ENCODE data around the gene RNU1-1.
"Not testable (repeated sequence)": the region's sequence is repeated elsewhere in the genome, so short reads cannot be mapped to it uniquely, and the experiment has no call there.

RNU1-1 gene

GRCh38 chr1:16514107-16515055 lies at the start of gene RNU1-1:
Gene RNU1-1 (minus strand): TSS chr1:16514285.
- peak; percentile 63 for DNase-seq

DNA sequence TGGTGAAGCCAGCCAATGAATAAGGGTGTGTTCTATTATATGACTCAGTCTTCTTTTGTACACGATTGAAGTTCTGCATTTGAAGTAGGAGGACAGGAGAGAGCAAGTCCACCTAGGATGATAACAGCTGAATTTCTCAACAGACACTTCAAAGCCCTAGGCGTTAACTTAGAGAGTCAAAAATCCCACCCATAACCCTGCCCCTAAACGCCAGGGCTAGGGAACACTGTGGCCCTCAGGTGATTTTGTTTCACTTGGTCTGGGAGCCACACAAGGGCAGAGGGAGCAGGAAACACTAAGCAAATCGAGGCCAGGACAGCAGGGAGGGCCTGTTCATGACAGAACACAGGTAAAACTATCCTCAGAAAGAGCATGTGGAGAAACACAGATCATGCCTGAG lies 47.0 kb upstream of the RNU1-1 start:
- not testable (repeated sequence) for DNase-seq

GRCh38 chr1:16560498-16560897 lies 46.4 kb upstream of the RNU1-1 start:
- DNase-seq: not testable (repeated sequence)

GRCh38 chr1:16559688-16560087 lies 45.6 kb upstream of the RNU1-1 start:
- DNase-seq: not testable (repeated sequence)

- not testable (repeated sequence) for DNase-seq
Measured at GRCh38 chr1:16557034-16557433, 42.9 kb upstream of the RNU1-1 start.

DNA sequence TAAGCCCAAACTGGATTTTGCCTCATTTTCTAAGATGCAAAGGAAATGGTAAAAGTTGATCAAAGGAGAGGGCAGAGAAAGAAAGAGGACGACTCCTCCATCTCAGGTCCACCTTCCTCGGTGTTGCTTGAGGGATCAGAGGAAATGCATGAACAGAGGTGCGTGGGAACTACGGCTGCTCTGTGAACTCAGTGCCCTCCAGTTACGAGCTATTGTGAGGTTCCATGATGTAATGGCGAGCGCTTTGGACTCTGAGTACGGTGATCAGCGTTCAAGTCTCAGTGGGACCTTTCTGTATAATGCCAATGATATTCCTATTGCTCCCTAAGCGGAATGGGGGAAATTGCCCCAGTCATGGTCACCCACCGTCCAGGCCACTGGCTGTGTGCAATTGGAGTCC lies 39.2 kb upstream of the RNU1-1 start:
- DNase-seq: not testable (repeated sequence)

DNA sequence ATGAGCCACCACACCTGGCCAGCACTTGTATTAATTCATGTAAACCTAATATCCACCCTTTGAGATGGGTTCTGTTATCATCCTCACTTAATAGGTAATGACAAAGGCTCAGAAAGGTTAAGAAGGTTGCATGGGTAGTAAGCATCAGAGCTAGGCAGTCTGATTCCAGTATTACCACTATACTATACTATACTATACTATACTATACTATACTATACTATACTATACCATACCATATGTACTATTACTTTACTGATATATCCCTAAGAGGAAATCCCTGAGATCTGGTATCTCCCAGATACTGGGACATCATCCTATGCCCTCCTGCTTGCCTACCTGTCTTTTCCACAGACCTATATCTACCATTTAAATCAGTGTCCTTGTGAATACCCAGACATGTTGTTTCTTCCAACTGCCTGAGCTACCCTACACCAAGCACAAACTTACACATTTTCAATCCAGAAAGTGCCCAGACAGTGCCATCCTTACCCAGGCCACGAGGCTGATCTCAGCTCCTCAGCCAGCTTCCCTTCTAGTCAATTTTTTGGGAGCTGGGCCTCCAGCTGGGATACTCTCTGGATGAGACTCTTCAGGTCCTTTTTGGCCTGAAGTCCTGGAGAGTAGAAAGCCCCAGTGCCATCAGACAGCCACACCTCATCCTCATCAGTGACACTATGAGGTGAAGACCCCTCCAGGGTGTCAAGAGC lies 36.3 kb upstream of the RNU1-1 start:
- DNase-seq: not testable (repeated sequence)

GRCh38 chr1:16549545-16549944 lies 35.5 kb upstream of the RNU1-1 start:
- DNase-seq: not testable (repeated sequence)

DNA sequence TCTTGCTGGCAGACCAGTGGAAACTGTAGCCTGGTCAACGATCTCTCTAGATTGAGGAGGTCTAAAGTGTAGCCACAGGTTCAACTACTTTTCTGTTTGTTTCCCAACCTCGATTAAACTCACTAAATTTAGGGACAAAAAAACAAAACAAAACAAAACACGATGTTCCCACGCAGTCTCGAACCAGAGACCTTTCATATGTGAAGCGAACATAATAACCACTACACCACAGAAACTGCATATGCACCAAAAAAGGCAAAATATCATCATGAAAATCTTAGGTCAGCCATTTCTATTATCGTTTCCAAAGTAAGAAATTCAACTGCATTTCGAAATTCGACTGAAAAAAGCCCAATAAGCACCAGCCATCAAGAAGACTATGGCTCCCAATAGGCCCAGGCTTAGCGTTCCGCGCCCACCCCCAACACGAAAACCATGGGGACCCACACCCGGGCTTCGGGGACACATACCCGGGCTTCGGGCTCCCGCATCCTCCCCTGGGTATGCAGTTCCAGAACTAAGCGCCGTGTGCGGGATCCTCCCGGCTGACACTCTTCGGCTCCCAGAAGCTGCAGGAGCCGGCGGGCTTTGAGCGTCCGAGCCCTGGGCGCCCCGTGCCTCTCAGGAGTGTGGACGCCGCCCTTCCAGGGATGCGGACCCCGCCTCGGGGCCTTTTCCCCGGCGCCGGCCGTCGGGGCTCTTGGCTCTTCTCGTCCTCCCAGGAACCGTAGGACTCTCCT lies 33.6 kb upstream of the RNU1-1 start:
- DNase-seq: not testable (repeated sequence)

DNA sequence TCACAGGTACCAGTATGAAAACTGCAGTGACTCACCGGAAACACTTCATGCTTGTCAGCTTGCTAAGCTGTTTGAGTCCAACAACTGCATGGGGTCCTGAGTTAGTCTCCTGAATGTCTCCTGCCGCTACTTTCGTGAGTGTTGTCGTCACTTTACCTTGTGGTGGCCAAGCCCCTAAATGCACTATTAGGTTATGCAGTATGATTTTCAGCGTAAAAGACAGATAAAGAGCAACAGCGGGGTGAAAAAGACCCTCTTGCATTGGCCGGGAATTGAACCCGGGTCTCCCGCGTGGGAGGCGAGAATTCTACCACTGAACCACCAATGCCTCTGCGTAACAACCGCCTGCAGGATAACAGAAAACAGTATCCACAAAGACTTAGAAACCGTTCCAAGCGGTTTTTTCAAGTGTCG lies 31.6 kb upstream of the RNU1-1 start:
- not testable (repeated sequence) for DNase-seq

DNA sequence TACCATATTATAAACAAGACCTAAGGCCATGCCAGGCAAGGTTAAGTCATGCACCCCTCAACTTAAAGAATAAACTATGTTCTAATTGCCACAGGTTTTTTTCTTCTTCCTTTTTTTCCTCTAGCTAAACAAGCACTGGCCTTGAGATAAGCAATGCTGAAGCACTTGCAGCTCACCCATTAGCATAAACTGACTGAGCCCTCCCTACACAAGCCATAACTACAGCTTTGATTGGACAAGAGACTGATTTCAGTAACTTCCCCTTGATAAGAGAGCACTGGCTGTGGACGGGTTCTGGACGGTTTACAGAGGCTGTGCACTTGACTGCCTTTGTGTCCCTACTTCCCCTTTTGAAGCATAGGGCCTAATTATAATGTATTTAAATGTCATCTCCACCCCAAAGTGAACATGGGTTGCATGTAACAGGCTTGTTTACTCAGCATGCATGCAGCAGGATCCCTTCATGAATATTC lies 26.4 kb upstream of the RNU1-1 start:
- DNase-seq: not testable (repeated sequence)

DNA sequence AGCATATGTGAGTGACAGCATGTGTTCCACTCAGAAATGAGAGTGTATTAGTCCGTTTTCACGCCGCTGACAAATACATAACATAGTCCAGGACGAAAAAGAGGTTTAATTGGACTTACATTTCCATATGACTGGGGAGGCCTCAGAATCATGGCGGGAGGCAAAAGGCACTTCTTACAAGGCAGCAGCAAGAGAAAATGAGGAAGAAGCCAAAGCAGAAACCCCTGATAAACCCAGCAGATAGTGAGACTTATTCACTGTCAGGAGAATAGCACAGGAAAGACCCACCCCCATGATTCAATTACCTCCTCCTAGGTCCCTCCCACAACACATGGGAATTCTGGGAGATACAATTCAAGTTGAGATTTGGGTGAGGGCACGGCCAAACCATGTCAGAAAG lies 23.4 kb upstream of the RNU1-1 start:
- not testable (repeated sequence) for DNase-seq

- DNase-seq: not testable (repeated sequence)
Measured at GRCh38 chr1:16536796-16537195, 22.7 kb upstream of the RNU1-1 start.

DNA sequence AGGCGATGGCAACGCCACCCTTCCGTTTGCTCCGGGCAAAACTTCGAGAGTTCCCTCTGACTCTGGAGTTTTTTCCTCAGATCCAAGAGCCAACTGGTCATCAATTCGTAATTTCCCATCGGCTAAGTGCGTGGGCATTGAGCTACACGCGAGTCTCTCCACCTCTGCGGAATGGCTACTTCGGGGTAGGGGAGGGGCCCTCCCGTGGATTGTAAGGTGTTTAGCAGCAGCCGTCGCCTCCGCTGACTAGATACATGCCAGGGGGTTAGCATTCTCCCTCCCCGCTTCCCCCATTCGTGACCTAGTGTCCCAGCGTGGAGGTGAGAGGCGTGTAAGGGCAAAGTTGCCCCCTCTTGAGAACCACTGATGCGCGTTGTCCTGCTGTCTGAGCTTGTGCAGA lies 21.8 kb upstream of the RNU1-1 start:
- DNase-seq: not testable (repeated sequence)

DNA sequence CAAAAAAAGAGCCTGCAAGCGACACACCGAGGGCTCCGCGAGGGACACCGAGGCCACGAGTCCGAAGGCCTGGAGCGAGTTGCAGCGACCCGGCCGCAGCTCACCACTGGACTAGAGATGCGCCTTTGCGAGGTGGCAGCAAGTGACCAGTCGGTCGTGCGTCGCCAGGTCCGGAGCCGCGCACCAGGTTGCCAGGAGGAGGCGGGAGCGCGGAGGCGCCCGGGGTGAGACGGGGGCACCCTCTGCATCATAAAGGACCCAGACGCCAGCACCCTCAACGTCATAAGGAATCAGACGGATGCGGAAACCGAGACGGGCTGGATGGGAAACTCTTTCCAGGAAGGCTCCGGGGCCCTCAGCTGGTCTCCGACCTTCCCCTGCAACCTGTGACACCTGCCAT lies 21.4 kb upstream of the RNU1-1 start:
- not testable (repeated sequence) for DNase-seq

DNA sequence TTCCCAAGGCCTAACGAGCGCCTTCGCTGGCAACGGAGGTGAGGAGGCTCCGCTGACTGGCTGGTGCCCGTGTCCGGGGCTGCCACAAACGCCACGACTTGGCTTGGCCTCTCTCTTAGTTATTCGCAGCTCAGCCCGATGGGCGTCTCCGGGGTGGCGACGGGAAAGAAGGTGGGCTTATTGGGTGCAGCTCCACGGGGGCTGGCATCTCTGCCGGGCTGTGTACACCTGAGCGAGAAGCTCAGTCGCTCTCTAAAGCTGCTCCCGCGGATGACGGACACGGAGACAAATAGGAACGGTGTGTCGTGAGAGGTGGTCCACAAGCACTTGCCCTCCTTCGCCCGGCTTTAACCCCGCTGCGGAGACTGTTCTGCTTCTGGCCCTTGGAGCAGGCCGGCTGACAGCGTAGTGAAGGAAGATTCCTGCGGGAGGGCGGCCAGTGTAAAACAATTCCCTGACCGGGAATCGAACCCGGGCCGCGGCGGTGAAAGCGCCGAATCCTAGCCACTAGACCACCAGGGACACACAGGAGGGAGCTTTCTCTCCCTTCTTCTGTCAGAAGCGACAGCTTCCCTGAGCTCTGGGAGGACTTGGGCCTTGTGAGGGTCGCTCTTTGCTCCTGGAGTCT lies 20.9 kb upstream of the RNU1-1 start:
- DNase-seq: not testable (repeated sequence)

GRCh38 chr1:16534239-16534828 lies 20.2 kb upstream of the RNU1-1 start:
- DNase-seq: not testable (repeated sequence)

DNA sequence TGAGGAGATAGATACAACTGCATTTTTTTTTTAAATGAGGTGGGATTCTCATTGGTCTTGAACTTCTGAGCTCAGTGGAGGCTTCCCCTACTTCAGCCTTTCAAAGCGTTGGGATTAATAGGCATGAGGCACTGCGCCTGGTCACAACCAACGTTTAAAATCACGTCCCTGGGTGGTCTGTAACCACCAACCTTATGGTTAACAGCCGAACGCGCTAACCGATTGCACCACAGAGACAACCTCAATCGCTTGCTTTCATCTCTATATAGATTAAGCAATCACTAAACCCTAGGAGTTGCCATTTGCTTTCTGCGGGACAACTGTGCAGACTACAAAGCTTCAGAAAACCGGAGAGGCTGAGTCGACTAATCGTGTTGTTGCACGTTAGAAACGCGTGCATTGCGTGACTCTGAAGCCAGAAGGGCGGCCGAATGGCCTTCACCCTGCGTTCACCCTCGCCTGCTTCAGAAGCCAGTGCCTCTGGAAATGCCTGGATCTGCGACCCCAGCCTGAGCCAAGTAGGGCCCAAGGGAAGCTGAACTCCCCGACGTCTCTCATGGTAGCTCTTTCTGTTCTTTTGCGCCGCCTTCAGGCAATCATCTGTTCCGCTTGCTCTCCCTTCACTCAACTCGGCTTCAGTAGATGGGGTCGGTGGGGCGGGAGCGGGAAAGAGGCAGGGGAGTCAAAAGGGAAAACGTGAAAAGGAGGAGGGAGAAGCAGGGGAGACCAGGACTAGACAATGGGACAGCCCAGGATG lies 18.3 kb upstream of the RNU1-1 start:
- not testable (repeated sequence) for DNase-seq

DNA sequence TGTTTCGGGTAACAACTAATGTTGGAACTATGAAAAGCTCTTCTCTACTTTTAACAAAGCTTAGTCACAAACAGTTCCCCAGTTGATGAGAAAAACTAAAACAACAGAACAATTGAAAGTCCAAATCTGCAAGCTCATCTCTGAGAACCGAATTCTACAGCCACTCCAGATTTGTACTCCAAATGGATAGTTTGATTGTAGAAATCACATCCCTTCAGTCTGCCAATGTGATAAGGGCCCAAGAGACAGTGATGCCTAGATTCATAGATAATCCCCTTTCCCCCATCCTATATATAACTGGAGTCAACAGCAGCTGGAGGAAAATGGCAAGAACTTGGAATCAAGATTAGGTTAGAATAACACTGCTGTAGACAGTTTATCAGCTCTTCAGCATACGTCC lies 14.3 kb upstream of the RNU1-1 start:
- not testable (repeated sequence) for DNase-seq

- DNase-seq: not testable (repeated sequence)
Measured at GRCh38 chr1:16525769-16526168, 11.7 kb upstream of the RNU1-1 start.

DNA sequence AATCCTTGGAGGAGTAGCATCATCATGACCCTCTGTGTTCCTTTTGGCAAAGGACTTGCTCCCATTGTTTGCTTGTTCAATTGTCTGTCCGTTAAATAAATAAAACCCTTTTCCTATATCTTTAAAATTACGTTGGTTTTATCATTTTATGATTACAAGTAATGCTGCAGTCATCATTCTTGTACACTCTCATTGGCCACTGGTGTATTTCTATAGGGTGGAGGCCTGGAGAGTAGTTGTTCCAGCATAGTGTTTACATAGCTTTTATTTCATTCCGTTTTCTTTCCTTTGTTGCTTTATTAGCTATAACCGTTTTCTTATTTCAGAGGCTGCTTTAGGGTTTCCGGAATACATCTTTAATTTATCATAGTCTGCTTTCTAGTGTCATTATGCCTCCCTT lies 7.6 kb upstream of the RNU1-1 start:
- not testable (repeated sequence) for DNase-seq
